AG04449 (cell line): Measurements from ENCODE around the gene PCF11.

ENCODE experiments used
- CTCF ChIA-PET: fragments of 350-600 bp; formaldehyde crosslinking; extraction: SDS; loops from one replicate; lab custom pipeline; 2021; ENCODE audit warnings: antibody characterized with exemption; lab: Yijun Ruan, JAX
- POLR2A ChIA-PET: fragments of 400-600, 350-600 bp; formaldehyde crosslinking; extraction: SDS; loops from one replicate; lab custom pipeline; 2020; ENCODE audit warnings: antibody characterized with exemption, inconsistent platforms; lab: Yijun Ruan, JAX
- DNase-seq: peaks from one replicate; pipeline ENCODE4 v3.0.0-alpha.2; 2010; ENCODE audit warnings: low read depth, low spot score
- H3K4me3 ChIP-seq: 2 replicates; pipeline ENCODE4 v1.5.1; 2011; ENCODE audit warnings: low read depth, mild to moderate bottlenecking, control low read depth, low read length
- CTCF ChIP-seq: IDR thresholded peaks from one replicate; pipeline ENCODE4 v1.5.1; 2011; ENCODE audit warnings: mild to moderate bottlenecking, moderate library complexity, low read length, control low read depth, inconsistent platforms; ENCODE audit not compliant: insufficient read depth; ENCODE audit errors: missing control alignments

The PCF11 gene

GRCh38 chr11:83193315-83194280, 36.7 kb downstream of the PCF11 start, which contains the start of gene ANKRD42:
ANKRD42 (plus strand) TSS chr11:83193712; CDS start chr11:83194671, 959 bp downstream.
- TF ChIP-seq CTCF: no peak
- ChIA-PET CTCF (interaction anchor here (0.5 to 1.4 kb wide), 2 partner anchors 58 to 325 kb away, joined by 3 to 5 read pairs; no protein-coding TSS in a partner anchor), POLR2A (interaction anchor here (0.7 to 1.5 kb wide), 3 partner anchors 9 to 37 kb away, joined by 3 to 4 read pairs (median 3); partner anchors contain the start of gene PCF11)
- H3K4me3 ChIP-seq: peak within 1 kb of the TSS; percentile 87
- peak; percentile 64 for DNase-seq

- ChIA-PET POLR2A (interaction anchor here (1.5 kb wide), 1 partner anchor 9 kb away, joined by 3 read pairs; no protein-coding TSS in a partner anchor), CTCF (interaction anchor here (0.7 to 1.4 kb wide), 5 partner anchors 16 to 627 kb away, joined by 3 to 5 read pairs (median 3); no protein-coding TSS in a partner anchor)
- DNase-seq: peak; percentile 17
- H3K4me3 ChIP-seq: peak overlapping the region; percentile 87
- no peak for TF ChIP-seq CTCF
These were observed 37.6 kb downstream of the PCF11 start for GRCh38 chr11:83194281-83195142.

- CTCF ChIA-PET: interaction anchor here (1.0 to 1.4 kb wide), 4 partner anchors 15 to 626 kb away, joined by 3 to 5 read pairs (median 4); no protein-coding TSS in a partner anchor
- POLR2A ChIA-PET: no interaction called here
- TF ChIP-seq CTCF: no peak
- H3K4me3 ChIP-seq: peak overlapping the region; percentile 87
- no peak for DNase-seq
These were observed 38.2 kb downstream of the PCF11 start for GRCh38 chr11:83195143-83195466.

GRCh38 chr11:83195649-83196048, 38.7 kb downstream of the PCF11 start:
- POLR2A ChIA-PET: no interaction called here
- no peak for DNase-seq
- no peak for TF ChIP-seq CTCF
- CTCF ChIA-PET: interaction anchor here (1.0 to 1.3 kb wide), 2 partner anchors 15 to 626 kb away, joined by 3 read pairs; no protein-coding TSS in a partner anchor
- H3K4me3 ChIP-seq: no peak overlapping the region; the same call in 1 of the 2 replicates

GRCh38 chr11:83200035-83200434, 43.1 kb downstream of the PCF11 start:
- ChIA-PET CTCF (interaction anchor here (2.0 kb wide), 2 partner anchors 7 to 12 kb away, joined by 5 to 8 read pairs; no protein-coding TSS in a partner anchor), POLR2A (no interaction called here)
- H3K4me3 ChIP-seq: no peak overlapping the region
- no peak for TF ChIP-seq CTCF
- DNase-seq: no peak
